ENCODE data around the gene CPS1. TPM values are rescaled to one million over a fixed set of nuclear protein-coding genes. Genes with fewer than 3 reads are reported as not detected.

The CPS1 gene
- total RNA-seq, 1 donor from 2014 or later, result 4.4 TPM

- H3K4me1 Mint-ChIP-seq, result peaks cover 15% of the 10 kb centered on the region
- H3K36me3 Mint-ChIP-seq, result no peaks in the 10 kb centered on the region
- no peak for TF ChIP-seq CTCF (IDR thresholded peaks at IDR 0.05; ENCODE audit: unreplicated experiment)
- no peaks in the 10 kb centered on the region for H3K9me3 Mint-ChIP-seq
- no peak overlapping the region for H3K27ac Mint-ChIP-seq
- peaks cover 1% of the 10 kb centered on the region for H3K27me3 Mint-ChIP-seq (ENCODE audit: low read depth)
- H3K4me3 Mint-ChIP-seq, result no peak overlapping the region
- DNase-seq (ENCODE audit: low spot score in 2 of 2, unreplicated experiment in 2 of 2), result no peak
Observed at GRCh38 chr2:210540471-210540870, 15.9 kb upstream of the CPS1 start.

- Mint-ChIP-seq H3K4me1 (peaks cover 15% of the 10 kb centered on the region), H3K27ac (no peak overlapping the region), H3K9me3 (no peaks in the 10 kb centered on the region)
Observed at GRCh38 chr2:210540900-210541289, 15.5 kb upstream of the CPS1 start.

GRCh38 chr2:210541290-210541902 is 15.0 kb upstream of the CPS1 start:
- no peak overlapping the region for H3K4me3 Mint-ChIP-seq
- no peak for DNase-seq (ENCODE audit: low spot score in 2 of 2, unreplicated experiment in 2 of 2)
- TF ChIP-seq CTCF (IDR thresholded peaks at IDR 0.05; ENCODE audit: unreplicated experiment), result no peak
- H3K27ac Mint-ChIP-seq, result no peak overlapping the region
- no peaks in the 10 kb centered on the region for H3K36me3 Mint-ChIP-seq
- H3K27me3 Mint-ChIP-seq (ENCODE audit: low read depth), result peaks cover 1% of the 10 kb centered on the region
- H3K4me1 Mint-ChIP-seq, result peaks cover 15% of the 10 kb centered on the region
- no peaks in the 10 kb centered on the region for H3K9me3 Mint-ChIP-seq

More at GRCh38 chr2:210540900-210541289, 15.5 kb upstream of the CPS1 start:
- Mint-ChIP-seq H3K4me3 (no peak overlapping the region), H3K36me3 (no peaks in the 10 kb centered on the region), H3K27me3 (ENCODE audit: low read depth) (peaks cover 1% of the 10 kb centered on the region)
- no peak for DNase-seq (ENCODE audit: low spot score in 2 of 2, unreplicated experiment in 2 of 2)
- TF ChIP-seq CTCF (IDR thresholded peaks at IDR 0.05; ENCODE audit: unreplicated experiment), result no peak

- TF ChIP-seq CTCF (IDR thresholded peaks at IDR 0.05; ENCODE audit: unreplicated experiment), result no peak
- no peaks in the 10 kb centered on the region for H3K36me3 Mint-ChIP-seq
- no peak overlapping the region for H3K27ac Mint-ChIP-seq
- H3K4me3 Mint-ChIP-seq, result no peak overlapping the region
- peaks cover 1% of the 10 kb centered on the region for H3K27me3 Mint-ChIP-seq (ENCODE audit: low read depth)
- H3K4me1 Mint-ChIP-seq, result peaks cover 14% of the 10 kb centered on the region
- H3K9me3 Mint-ChIP-seq, result no peaks in the 10 kb centered on the region
- no peak for DNase-seq (ENCODE audit: low spot score in 2 of 2, unreplicated experiment in 2 of 2)
Observed at GRCh38 chr2:210544007-210544590, 12.3 kb upstream of the CPS1 start.

GRCh38 chr2:210544831-210545230 is 11.6 kb upstream of the CPS1 start:
- DNase-seq (ENCODE audit: low spot score in 2 of 2, unreplicated experiment in 2 of 2), result no peak
- no peak overlapping the region for H3K27ac Mint-ChIP-seq
- H3K4me1 Mint-ChIP-seq, result peaks cover 13% of the 10 kb centered on the region
- TF ChIP-seq CTCF (IDR thresholded peaks at IDR 0.05; ENCODE audit: unreplicated experiment), result no peak
- H3K36me3 Mint-ChIP-seq, result no peaks in the 10 kb centered on the region
- H3K9me3 Mint-ChIP-seq, result no peaks in the 10 kb centered on the region
- peaks cover 1% of the 10 kb centered on the region for H3K27me3 Mint-ChIP-seq (ENCODE audit: low read depth)
- H3K4me3 Mint-ChIP-seq, result no peak overlapping the region

Measured in mesothelial cell of epicardium (in vitro differentiated cells).